Peyer's patch (tissue), 4 donors: ENCODE data around the gene PNPLA1. TPM values are rescaled to one million over a fixed set of nuclear protein-coding genes. Genes with fewer than 3 reads are reported as not detected.
A peak's percentile ranks its signal among the peaks of the same experiment; 100 is the strongest.

Experiments
- DNase-seq, 3 donors: peaks; one replicate each; pipeline ENCODE4 v3.0.0-alpha.2; 2017 to 2019
- H3K27ac ChIP-seq, 4 donors: fragments of 200-600 bp; sonication (generic); one replicate each; pipeline ENCODE4 v1.5.1; 2016 to 2019
- H3K27me3 ChIP-seq, 2 donors: fragments of 200-600 bp; sonication (generic); one replicate each; pipeline ENCODE4 v1.5.1; 2019
- H3K36me3 ChIP-seq, 3 donors: fragments of 200-600 bp; sonication (generic); one replicate each; pipeline ENCODE4 v1.5.1; 2016 to 2019
- H3K4me1 ChIP-seq, 4 donors: fragments of 200-600 bp; sonication (generic); one replicate each; pipeline ENCODE4 v1.5.1; 2016 to 2019
- H3K4me3 ChIP-seq, 4 donors: fragments of 200-600 bp; sonication (generic); 1 replicate in 3 of 4; 2 replicates in 1 of 4; pipeline ENCODE4 v1.5.1; 2016 to 2019; ENCODE audit warnings: mild to moderate bottlenecking in 1 of 4
- H3K9me3 ChIP-seq, 4 donors: fragments of 200-600 bp; sonication (generic); one replicate each; pipeline ENCODE4 v1.5.1; 2016 to 2019; ENCODE audit warnings: mild to moderate bottlenecking in 1 of 4
- POLR2A ChIP-seq, 2 donors: fragments of 450-650 bp; IDR thresholded peaks; one replicate each; pipeline ENCODE4 v1.5.1; 2017; ENCODE audit warnings: antibody characterized with exemption in 2 of 2, mild to moderate bottlenecking in 2 of 2, moderate library complexity in 2 of 2
- total RNA-seq, 4 donors: library from RNA; depleted of rRNA; stranded (reverse); fragments of >200 nt; gene quantifications; one replicate each; pipeline ENCODE4 v1.1.0, GENCODE V29; 2016
- TF ChIP-seq, protein P1 (sequence below), 6 experiments: fragments of 450-650 bp in 4 of 6; fragments of 200-600 bp in 2 of 6; sonication (generic) in 1 of 6; IDR thresholded peaks; one replicate each; pipeline ENCODE4 v1.5.1; 2017 to 2019; ENCODE audit warnings: antibody characterized with exemption in 6 of 6, mild to moderate bottlenecking in 3 of 6, moderate library complexity in 1 of 6

PNPLA1 gene
- total RNA-seq, 4 donors from 2014 or later = 1.3 to 4.0 (median 3.0) TPM; not detected in 1

DNA sequence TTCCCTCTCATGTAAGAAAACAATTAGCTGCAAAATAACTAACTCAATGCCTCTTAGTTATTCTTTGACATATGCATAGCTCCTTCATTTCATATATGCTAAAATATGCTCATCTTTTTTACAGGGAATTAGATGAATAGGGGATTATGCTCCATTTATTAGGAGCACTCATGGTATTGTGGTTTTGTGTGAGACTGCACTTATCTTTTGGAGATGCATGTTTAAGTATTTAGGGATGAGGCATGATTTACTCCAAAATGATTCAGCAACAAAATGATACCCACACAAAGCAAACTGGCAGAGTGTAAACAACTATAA is 58.0 kb downstream of the PNPLA1 start:
- Histone ChIP-seq H3K36me3 (peaks cover 0 to 24% (median 0%) of the 10 kb centered on the region in 3 donors), H3K27ac (no peak overlapping the region), H3K4me3 (no peak overlapping the region), H3K27me3 (no peaks in the 10 kb centered on the region), H3K9me3 (no peaks in the 10 kb centered on the region), H3K4me1 (no peaks in the 10 kb centered on the region)
- no peak for DNase-seq
- TF ChIP-seq POLR2A (IDR thresholded peaks at IDR 0.05) = no peak
- TF ChIP-seq, protein P1, sequence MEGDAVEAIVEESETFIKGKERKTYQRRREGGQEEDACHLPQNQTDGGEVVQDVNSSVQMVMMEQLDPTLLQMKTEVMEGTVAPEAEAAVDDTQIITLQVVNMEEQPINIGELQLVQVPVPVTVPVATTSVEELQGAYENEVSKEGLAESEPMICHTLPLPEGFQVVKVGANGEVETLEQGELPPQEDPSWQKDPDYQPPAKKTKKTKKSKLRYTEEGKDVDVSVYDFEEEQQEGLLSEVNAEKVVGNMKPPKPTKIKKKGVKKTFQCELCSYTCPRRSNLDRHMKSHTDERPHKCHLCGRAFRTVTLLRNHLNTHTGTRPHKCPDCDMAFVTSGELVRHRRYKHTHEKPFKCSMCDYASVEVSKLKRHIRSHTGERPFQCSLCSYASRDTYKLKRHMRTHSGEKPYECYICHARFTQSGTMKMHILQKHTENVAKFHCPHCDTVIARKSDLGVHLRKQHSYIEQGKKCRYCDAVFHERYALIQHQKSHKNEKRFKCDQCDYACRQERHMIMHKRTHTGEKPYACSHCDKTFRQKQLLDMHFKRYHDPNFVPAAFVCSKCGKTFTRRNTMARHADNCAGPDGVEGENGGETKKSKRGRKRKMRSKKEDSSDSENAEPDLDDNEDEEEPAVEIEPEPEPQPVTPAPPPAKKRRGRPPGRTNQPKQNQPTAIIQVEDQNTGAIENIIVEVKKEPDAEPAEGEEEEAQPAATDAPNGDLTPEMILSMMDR (IDR thresholded peaks at IDR 0.05) = no peak

DNA sequence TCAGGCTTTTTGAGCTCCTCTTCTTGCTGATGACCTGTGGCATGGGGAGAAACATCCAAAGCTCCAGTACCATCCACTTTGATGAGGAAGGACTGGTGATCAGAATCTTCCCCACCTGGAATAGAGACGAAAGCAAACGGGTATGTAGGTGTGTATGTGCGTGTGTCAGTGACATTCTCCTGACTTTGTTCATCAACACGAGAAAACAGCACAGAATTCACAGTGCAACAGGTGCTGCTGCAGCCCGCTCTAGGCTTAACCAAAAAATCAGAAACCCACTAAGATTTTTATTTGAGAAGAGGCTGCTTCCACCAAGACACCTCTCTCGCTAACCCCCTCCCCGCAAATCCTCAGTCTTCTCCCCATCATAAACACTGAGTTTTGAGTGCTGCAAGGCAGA is 58.7 kb downstream of the PNPLA1 start:
- DNase-seq = no peak
- H3K27me3 ChIP-seq = no peaks in the 10 kb centered on the region
- peaks cover 0 to 18% (median 0%) of the 10 kb centered on the region in 3 donors for H3K36me3 ChIP-seq

DNA sequence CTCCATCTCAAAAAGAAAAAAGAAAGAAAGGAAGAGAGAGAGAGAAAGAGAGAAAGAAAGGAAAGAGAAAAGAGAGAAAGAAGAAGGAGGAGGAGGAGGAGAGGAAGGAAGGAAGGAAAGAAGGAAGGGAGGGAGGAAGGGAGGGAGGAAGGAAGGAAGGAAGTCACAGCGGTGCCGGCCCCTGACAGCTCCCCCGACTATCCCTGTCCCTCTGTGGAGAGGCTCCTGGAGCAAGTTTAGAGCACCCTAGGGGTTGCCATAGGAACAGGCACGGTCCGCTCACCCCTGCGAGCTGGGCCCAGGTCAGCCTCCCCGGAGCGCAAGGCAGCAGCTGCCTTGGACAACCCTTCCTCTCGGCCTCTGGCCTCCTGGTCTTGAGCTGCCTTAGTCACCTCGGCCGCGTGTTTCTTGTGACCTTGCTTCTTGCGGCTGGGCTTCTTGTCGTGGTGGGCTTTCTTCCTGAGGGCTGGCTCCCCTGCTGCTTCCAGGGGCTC is 60.0 kb downstream of the PNPLA1 start:
- Histone ChIP-seq H3K4me1 (peaks cover 0 to 14% (median 0%) of the 10 kb centered on the region in 4 donors), H3K9me3 (no peaks in the 10 kb centered on the region), H3K27me3 (no peaks in the 10 kb centered on the region), H3K27ac (no peak overlapping the region), H3K4me3 (no peak overlapping the region), H3K36me3 (peaks cover 0 to 10% (median 0%) of the 10 kb centered on the region in 3 donors)
- DNase-seq = no peak
- TF ChIP-seq, protein P1 (IDR thresholded peaks at IDR 0.05) = no peak
- TF ChIP-seq POLR2A (IDR thresholded peaks at IDR 0.05) = no peak

More for the DNA sequence above, 58.7 kb downstream of the PNPLA1 start:
- H3K9me3 ChIP-seq = no peaks in the 10 kb centered on the region
- TF ChIP-seq, protein P1 (IDR thresholded peaks at IDR 0.05) = no peak
- no peak for TF ChIP-seq POLR2A (IDR thresholded peaks at IDR 0.05)
- peaks cover 0 to 3% (median 0%) of the 10 kb centered on the region in 4 donors for H3K4me1 ChIP-seq
- no peak overlapping the region for H3K27ac ChIP-seq
- H3K4me3 ChIP-seq = no peak overlapping the region

DNA sequence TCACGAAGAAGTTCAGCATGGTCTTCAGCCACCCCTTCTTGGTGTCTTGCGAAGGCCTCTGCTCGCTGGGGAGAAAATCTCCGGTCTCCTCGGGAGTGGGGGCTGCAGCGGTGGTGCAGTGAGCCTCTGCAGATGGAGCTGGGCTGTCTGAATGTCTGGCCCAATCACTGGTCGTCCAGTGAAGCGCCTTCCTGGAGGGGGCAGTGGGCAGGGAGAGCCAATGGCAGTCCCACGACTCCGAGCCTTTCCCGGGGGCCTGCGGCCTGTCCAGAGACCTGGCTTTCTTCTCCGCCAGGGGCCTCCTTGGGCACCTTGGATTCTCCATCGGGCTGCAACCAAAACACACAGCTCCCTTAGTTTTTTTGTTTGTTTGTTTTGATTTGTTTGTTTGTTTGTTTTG is 60.5 kb downstream of the PNPLA1 start:
- DNase-seq = peak in 1 of 3 donors; percentile 32
- H3K36me3 ChIP-seq = peaks cover 0 to 8% (median 0%) of the 10 kb centered on the region in 3 donors
- H3K4me1 ChIP-seq = peaks cover 0 to 14% (median 0%) of the 10 kb centered on the region in 4 donors
- H3K9me3 ChIP-seq = no peaks in the 10 kb centered on the region
- no peak overlapping the region for H3K27ac ChIP-seq
- TF ChIP-seq, protein P1 (IDR thresholded peaks at IDR 0.05) = no peak
- TF ChIP-seq POLR2A (IDR thresholded peaks at IDR 0.05) = no peak
- H3K27me3 ChIP-seq = no peaks in the 10 kb centered on the region
- H3K4me3 ChIP-seq = no peak overlapping the region

DNA sequence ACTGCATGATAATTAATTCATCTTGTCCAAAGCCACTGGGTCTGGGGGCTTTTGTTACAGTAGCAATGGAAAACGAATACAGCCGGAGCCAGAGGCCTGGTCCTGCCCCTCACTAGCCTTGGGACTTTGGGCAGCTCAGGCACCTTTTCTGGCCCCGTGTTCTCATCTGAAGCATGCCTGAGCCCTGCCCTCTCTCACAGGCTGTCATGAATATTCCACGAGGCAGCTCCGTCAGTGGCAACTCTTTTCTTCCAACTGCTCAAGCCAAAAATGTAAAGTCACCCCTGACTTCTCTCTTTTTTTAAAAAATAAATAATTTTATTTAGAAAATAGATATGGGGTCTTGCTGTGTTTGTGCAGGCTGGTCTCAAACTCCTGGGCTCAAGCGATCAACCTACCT is 61.5 kb downstream of the PNPLA1 start:
- H3K9me3 ChIP-seq = no peaks in the 10 kb centered on the region
- H3K27ac ChIP-seq = no peak overlapping the region
- TF ChIP-seq, protein P1 (IDR thresholded peaks at IDR 0.05) = no peak
- TF ChIP-seq POLR2A (IDR thresholded peaks at IDR 0.05) = no peak
- H3K27me3 ChIP-seq = no peaks in the 10 kb centered on the region
- H3K36me3 ChIP-seq = peaks cover 0 to under 1% (median 0%) of the 10 kb centered on the region in 3 donors
- H3K4me1 ChIP-seq = peaks cover 0 to 14% (median 0%) of the 10 kb centered on the region in 4 donors
- no peak overlapping the region for H3K4me3 ChIP-seq
- peak in 1 of 3 donors; percentile 10 for DNase-seq
